GM23248 (cell line): ENCODE data around the gene PLAU. TPM values are rescaled to one million over a fixed set of nuclear protein-coding genes. Genes with fewer than 3 reads are reported as not detected.
A peak's percentile ranks its signal among the peaks of the same experiment; 100 is the strongest.

Experiments
- DNase-seq: peaks from one replicate; pipeline ENCODE4 v3.0.0-alpha.2; 2015
- H2AFZ ChIP-seq: fragments of 200-600 bp; sonication (generic); 2 replicates; pipeline ENCODE4 v1.6.1; 2016; ENCODE audit warnings: antibody characterized with exemption
- H3F3A ChIP-seq: fragments of 200-600 bp; sonication (generic); 2 replicates; pipeline ENCODE4 v1.6.1; 2016; ENCODE audit warnings: mild to moderate bottlenecking, antibody characterized with exemption, mixed run types; ENCODE audit not compliant: insufficient read depth
- H3K27ac ChIP-seq: fragments of 200-600 bp; sonication (generic); 2 replicates; pipeline ENCODE4 v1.5.1; 2016; ENCODE audit warnings: mild to moderate bottlenecking
- H3K27me3 ChIP-seq: fragments of 200-600 bp; sonication (generic); replicated peaks from 2 replicates; pipeline ENCODE4 v1.6.1; 2016; ENCODE audit warnings: mild to moderate bottlenecking; ENCODE audit not compliant: insufficient read depth
- H3K36me3 ChIP-seq: fragments of 200-600 bp; sonication (generic); 2 replicates; pipeline ENCODE4 v1.6.1; 2016; ENCODE audit warnings: low read depth, mild to moderate bottlenecking
- H3K4me1 ChIP-seq: fragments of 200-600 bp; sonication (generic); 2 replicates; pipeline ENCODE4 v1.6.1; 2016; ENCODE audit warnings: mild to moderate bottlenecking; ENCODE audit not compliant: insufficient read depth
- H3K4me2 ChIP-seq: fragments of 200-600 bp; sonication (generic); one replicate; pipeline ENCODE4 v1.6.1; 2016; ENCODE audit warnings: mild to moderate bottlenecking; ENCODE audit not compliant: unreplicated experiment
- H3K4me3 ChIP-seq: fragments of 200-600 bp; sonication (generic); 2 replicates; pipeline ENCODE4 v1.5.1; 2016; ENCODE audit warnings: mild to moderate bottlenecking
- H3K79me2 ChIP-seq: fragments of 200-600 bp; sonication (generic); 2 replicates; pipeline ENCODE4 v1.6.1; 2016; ENCODE audit warnings: mild to moderate bottlenecking; ENCODE audit not compliant: insufficient read depth
- H3K9ac ChIP-seq: fragments of 200-600 bp; sonication (generic); 2 replicates; pipeline ENCODE4 v1.6.1; 2016; ENCODE audit warnings: mild to moderate bottlenecking
- H3K9me2 ChIP-seq: fragments of 200-600 bp; sonication (generic); 2 replicates; pipeline ENCODE4 v1.6.1; 2016; ENCODE audit warnings: mixed run types, mild to moderate bottlenecking, moderate library complexity; ENCODE audit not compliant: insufficient read depth
- H3K9me3 ChIP-seq: fragments of 200-600 bp; sonication (generic); one replicate; pipeline ENCODE4 v1.6.1; 2017; ENCODE audit warnings: low read depth
- H4K20me1 ChIP-seq: fragments of 200-600 bp; sonication (generic); 2 replicates; pipeline ENCODE4 v1.6.0; 2016; ENCODE audit not compliant: insufficient read depth
- EZH2 ChIP-seq: fragments of 200-600 bp; sonication (generic); IDR thresholded peaks from 2 replicates; pipeline ENCODE4 v1.6.1; 2018; ENCODE audit warnings: antibody characterized with exemption, mild to moderate bottlenecking; ENCODE audit not compliant: insufficient read depth, poor library complexity, severe bottlenecking
- EZH2phosphoT487 ChIP-seq: fragments of 200-600 bp; sonication (generic); IDR thresholded peaks from 2 replicates; pipeline ENCODE4 v1.6.1; 2018; ENCODE audit warnings: antibody characterized with exemption, moderate library complexity, mild to moderate bottlenecking, low read depth; ENCODE audit not compliant: insufficient read depth
- WGBS, 2 experiments: methylation state at CpG; one replicate each; pipeline ENCODE4 v1.1.6; 2015 to 2017; ENCODE audit warnings: low lambda C conversion rate in 2 of 2, low coverage in 1 of 2; ENCODE audit errors: missing lambda C conversion rate in 2 of 2; 5-methylcytosine and 5-hydroxymethylcytosine counted together
- in situ Hi-C: fragments of 300-500 bp; cut with MboI; formaldehyde crosslinking; loops from 2 replicates; pipeline ENCODE4 v1.15.0; 2020
- polyA plus RNA-seq: library from polyadenylated mRNA; unstranded; fragments of >200 nt; fragmentation: Nextera tagmentation; extraction: Ambion mirVana; gene quantifications from 2 replicates; pipeline ENCODE4 v1.2.1, GENCODE V29; 2016
- total RNA-seq: library from RNA; depleted of rRNA; stranded (reverse); fragments of >200 nt; shearing (Covaris generic); gene quantifications from 2 replicates; pipeline ENCODE4 v1.2.3, GENCODE V29; 2014

Gene PLAU
- total and polyA plus RNA-seq, 2 experiments from 2014 or later: 13.3 to 26.1 TPM

DNA sequence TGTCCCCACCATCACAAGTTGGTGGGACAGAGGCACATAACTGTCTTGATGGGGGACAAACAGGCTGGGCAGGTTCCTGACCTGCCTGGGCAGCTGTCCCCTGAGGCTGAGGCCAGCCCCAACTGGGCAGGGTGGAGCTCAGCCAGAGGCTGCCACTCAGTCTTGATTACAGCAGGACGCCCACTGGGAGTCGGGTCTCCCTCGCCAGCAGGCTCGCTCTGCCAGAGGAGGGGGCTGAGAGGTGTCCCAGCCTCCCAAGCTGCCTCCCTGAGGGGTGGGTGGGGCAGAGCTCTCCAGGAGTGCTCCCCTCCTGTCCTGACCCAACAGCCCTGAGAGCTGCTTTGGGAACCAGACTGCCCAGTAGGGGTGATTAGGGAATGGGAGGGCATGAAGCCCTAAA lies 34.8 kb upstream of the PLAU start:
- in situ Hi-C loops: loop anchor here (25.0 kb wide), 1 partner anchor 211 kb away; no protein-coding TSS in a partner anchor
- H4K20me1 ChIP-seq: no peaks in the 10 kb centered on the region
- no peak overlapping the region for H3K27ac ChIP-seq
- DNase-seq: no peak
- no peak overlapping the region for H2AFZ ChIP-seq
- H3K79me2 ChIP-seq: peaks cover 8% of the 10 kb centered on the region
- TF ChIP-seq EZH2 (no peak), EZH2phosphoT487 (no peak)
- H3K27me3 ChIP-seq: no peaks in the 10 kb centered on the region
- H3K4me3 ChIP-seq: no peak overlapping the region
- H3F3A ChIP-seq: no peaks in the 10 kb centered on the region; the same call in 1 of the 2 replicates
- peaks cover 18% of the 10 kb centered on the region for H3K4me1 ChIP-seq
- no peaks in the 10 kb centered on the region for H3K9me2 ChIP-seq
- 85 to 87% methylated on average over 4 of the region's 4 CpGs for WGBS, 2 experiments
- no peak overlapping the region for H3K9ac ChIP-seq
- H3K9me3 ChIP-seq: no peaks in the 10 kb centered on the region
- no peak overlapping the region for H3K4me2 ChIP-seq
- no peaks in the 10 kb centered on the region; the same call in 1 of the 2 replicates for H3K36me3 ChIP-seq

DNA sequence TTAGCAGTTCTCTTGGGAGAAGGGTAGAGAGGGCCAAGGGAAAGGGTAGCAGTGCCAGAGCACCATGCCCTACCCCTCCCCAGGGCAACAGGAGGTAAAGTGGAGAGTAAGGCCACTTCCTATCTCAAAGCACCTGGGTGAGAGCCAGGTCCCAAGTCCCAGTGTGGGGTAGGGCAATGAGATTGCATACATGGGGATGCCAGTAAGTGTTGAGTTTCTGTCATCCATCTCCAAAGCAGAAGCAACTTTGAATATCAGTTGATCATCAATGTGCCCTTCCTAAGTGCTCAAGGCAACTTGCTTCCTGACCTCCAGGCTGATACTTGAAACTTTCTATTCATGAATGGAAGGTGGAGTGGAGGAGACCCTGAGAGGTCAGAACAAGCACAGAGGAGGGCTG lies 34.4 kb upstream of the PLAU start:
- no peak overlapping the region for H3K9ac ChIP-seq
- H3K27ac ChIP-seq: no peak overlapping the region
- no peak for DNase-seq
- H3K9me3 ChIP-seq: no peaks in the 10 kb centered on the region
- peaks cover 18% of the 10 kb centered on the region for H3K4me1 ChIP-seq
- no peaks in the 10 kb centered on the region for H3K9me2 ChIP-seq
- TF ChIP-seq EZH2phosphoT487: no peak
- no peak for TF ChIP-seq EZH2
- peaks cover 6% of the 10 kb centered on the region for H3K79me2 ChIP-seq
- in situ Hi-C loops: loop anchor here (25.0 kb wide), 1 partner anchor 211 kb away; no protein-coding TSS in a partner anchor
- H3F3A ChIP-seq: no peaks in the 10 kb centered on the region; the same call in 1 of the 2 replicates
- H3K27me3 ChIP-seq: no peaks in the 10 kb centered on the region
- no peaks in the 10 kb centered on the region for H3K36me3 ChIP-seq
- no peak overlapping the region for H3K4me3 ChIP-seq
- H4K20me1 ChIP-seq: no peaks in the 10 kb centered on the region
- no peak overlapping the region for H2AFZ ChIP-seq
- no peak overlapping the region for H3K4me2 ChIP-seq

DNA sequence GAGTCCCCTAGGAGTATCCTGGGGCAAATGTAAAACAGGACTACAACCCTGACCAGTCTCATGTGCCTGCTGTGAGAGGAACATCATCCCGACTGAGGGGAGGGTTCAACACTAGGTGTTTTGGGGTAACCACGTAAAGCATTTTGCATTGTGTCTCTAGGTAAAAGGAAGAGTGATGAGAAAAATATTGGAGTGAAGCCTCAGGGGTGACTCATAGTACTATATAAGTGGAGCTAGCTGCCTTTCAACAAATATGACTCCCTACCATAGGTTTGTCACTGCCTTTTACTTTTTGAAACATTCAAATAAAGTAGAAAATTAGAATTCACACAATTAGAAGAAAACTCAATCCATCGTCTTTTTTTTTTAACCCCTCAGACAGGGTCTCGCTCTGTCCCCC lies 34.0 kb upstream of the PLAU start:
- peak; percentile 80 for DNase-seq

DNA sequence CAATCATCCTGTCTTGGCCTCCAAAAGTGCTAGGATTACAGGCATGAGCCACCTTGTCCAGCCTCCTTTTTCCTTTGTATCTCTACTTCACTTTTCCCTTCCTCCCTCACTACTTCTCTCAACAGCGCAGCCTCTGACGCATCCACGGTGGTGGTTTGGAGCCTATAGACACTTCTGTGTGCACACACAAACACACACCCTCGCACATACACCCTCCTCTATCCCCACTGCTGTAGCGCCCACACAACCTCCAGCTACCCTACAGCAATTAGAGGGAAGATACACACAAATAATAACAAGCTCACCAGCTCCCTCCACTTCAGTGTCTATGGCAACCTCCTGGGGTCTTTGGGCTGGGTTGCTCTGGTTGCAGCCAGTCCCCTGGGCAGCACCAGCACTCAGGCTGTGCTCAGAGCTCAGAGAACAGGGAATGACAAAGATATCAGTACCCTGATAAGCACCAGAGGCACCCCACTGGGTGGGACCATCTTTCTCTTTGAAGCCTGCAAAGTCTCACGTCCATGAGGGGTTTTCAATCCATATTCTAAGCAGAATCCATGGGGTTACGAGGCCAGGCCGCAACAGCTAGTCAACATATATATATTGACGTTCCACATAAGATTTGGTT lies 33.3 kb upstream of the PLAU start:
- no peak overlapping the region for H3K4me3 ChIP-seq
- no peak overlapping the region for H2AFZ ChIP-seq
- H3K27me3 ChIP-seq: no peaks in the 10 kb centered on the region
- peaks cover 10% of the 10 kb centered on the region; the same call in 1 of the 2 replicates for H3K4me1 ChIP-seq
- no peaks in the 10 kb centered on the region for H3K79me2 ChIP-seq
- in situ Hi-C loops: loop anchor here (25.0 kb wide), 1 partner anchor 210 kb away; no protein-coding TSS in a partner anchor
- no peaks in the 10 kb centered on the region; the same call in 1 of the 2 replicates for H3F3A ChIP-seq
- no peak overlapping the region for H3K4me2 ChIP-seq
- no peaks in the 10 kb centered on the region for H4K20me1 ChIP-seq
- no peak overlapping the region for H3K27ac ChIP-seq
- 90 to 94% methylated on average over 9 of the region's 9 CpGs for WGBS, 2 experiments
- H3K9ac ChIP-seq: no peak overlapping the region
- no peaks in the 10 kb centered on the region for H3K36me3 ChIP-seq
- DNase-seq: no peak
- no peaks in the 10 kb centered on the region for H3K9me3 ChIP-seq
- no peak for TF ChIP-seq EZH2
- TF ChIP-seq EZH2phosphoT487: no peak
- no peaks in the 10 kb centered on the region for H3K9me2 ChIP-seq

More for the DNA sequence above, 34.0 kb upstream of the PLAU start:
- Histone ChIP-seq H3K36me3 (no peaks in the 10 kb centered on the region), H3K9me2 (no peaks in the 10 kb centered on the region), H3K79me2 (peaks cover 2% of the 10 kb centered on the region), H3K4me2 (no peak overlapping the region), H4K20me1 (no peaks in the 10 kb centered on the region), H3F3A (no peaks in the 10 kb centered on the region; the same call in 1 of the 2 replicates), H2AFZ (no peak overlapping the region), H3K9ac (no peak overlapping the region), H3K4me3 (no peak overlapping the region), H3K4me1 (peaks cover 14% of the 10 kb centered on the region), H3K9me3 (no peaks in the 10 kb centered on the region), H3K27me3 (no peaks in the 10 kb centered on the region), H3K27ac (no peak overlapping the region)
- no peak for TF ChIP-seq EZH2
- TF ChIP-seq EZH2phosphoT487: no peak
- WGBS, 2 experiments: 54 to 58% methylated on average over 4 of the region's 4 CpGs
- in situ Hi-C loops: loop anchor here (25.0 kb wide), 1 partner anchor 210 kb away; no protein-coding TSS in a partner anchor
